NCI-H128 (cell line): ENCODE results near the gene TTBK1.

Source experiments
- DNase-seq: peaks from one replicate; lab custom pipeline; 2025; ENCODE audit not compliant: unreplicated experiment; lab: John Stamatoyannopoulos, UW

Gene TTBK1

DNA sequence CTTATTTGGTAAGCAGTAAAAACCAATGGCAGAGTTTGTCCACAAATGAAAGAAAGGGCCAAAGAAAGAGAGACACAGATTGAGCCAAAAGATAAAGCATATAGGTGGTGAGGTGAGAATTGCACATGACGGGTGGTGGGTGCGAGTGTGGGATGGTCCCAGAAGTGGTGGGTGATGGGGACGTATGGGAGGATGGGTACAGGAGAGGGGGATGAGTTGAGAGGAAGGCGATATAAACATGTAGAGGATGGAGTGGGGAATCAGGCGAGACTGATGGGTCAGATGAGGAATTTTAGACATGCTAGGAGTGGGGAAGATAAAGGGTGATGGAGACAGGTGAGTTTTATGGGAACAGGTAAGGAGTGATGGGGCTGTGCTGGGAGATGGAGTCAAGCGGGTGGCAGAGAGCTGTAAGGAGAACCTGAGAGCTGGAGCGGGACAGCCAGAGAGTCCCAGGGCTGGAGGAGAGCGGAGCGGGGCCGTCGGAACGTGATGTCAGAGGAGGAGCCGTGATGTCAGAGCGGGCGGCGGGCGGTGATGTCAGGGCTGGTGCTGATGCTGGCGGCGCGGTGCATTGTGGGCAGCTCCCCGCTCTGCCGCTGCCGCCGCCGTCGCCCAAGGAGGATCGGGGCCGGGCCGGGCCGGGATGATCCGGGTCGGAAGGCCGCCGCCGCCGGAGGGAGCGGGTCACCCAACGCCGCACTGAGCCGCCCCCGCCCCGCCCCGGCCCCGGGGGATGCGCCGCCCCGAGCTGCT lies at the start of gene TTBK1:
TSS of gene TTBK1 (plus strand) at position 574 of the 756 bp plus-strand sequence. CDS start 3,180 bp downstream, outside the sequence.
- DNase-seq: no peak

DNA sequence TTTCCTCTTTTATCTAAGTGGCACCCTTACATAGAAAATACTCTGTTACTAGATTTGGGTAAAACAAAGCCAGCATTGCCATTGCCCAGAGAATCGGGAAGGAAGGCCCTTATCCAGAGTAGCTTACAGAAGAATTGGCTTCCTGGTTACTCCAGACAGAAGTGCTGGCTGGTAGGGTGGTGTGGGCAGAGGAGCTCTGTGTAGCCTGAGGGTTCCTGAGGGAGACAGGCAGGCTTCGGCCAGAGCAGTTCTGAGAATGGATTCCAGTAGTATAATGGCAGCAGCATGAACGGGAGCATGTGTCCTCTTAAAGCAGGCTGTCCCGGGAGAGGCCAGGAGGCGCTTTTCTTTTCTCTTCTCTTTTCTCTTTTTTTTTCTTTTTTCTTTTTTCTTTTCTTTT lies 49.4 kb upstream of the TTBK1 start:
- DNase-seq: no peak

DNA sequence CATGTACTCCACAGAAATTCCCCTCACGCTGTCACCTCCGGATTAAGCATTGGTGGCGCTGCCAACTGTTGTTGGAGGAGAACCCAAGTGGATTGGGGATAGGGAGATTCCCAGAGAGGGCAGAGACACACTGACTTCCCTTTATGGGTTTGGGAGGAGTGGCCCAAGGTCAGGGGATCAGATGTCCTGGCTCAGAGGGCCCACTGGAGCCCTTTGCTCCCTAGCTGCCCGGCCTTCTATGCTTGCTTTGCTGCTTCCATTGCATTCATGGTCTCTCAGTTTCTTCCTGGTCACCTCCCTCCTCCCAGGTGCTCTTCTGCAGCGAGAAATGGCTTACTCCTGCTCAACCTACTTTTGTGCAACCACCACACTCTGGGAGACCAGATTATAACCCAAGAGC lies 46.9 kb upstream of the TTBK1 start:
- DNase-seq: no peak

DNA sequence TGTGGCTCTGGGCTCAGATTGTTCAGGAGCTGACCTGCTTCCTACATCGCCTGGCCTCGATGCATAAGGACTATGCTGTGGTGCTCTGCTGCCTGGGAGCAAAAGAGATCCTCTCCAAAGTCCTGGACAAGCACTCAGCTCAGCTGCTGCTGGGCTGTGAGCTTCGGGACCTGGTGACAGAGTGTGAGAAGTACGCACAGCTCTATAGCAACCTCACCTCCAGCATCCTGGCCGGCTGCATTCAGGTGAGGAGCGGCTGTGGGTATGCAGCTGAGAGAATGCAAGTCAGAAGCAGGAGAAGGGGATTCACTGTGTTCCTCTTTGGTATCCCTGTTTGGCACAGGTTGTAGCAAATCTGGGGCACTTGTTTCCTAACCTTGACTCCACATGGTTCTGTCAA lies 43.4 kb upstream of the TTBK1 start:
- DNase-seq: no peak

DNA sequence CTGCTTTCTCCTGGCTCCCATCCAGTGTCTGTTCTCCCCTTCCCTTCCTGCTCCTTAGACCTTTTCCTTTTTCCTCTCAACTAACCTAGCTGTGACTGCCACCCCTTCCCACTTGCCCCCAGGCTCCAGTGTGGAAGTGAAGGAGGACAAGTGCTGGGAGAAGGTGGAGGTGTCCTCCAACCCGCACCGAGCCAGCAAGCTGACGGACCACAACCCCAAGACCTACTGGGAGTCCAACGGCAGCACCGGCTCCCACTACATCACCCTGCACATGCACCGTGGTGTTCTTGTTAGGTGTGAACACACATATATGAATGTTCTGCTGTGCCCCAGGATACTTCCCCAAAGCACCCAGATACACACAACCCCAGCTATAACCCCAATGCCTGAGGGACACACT lies 42.7 kb upstream of the TTBK1 start:
- no peak for DNase-seq

DNA sequence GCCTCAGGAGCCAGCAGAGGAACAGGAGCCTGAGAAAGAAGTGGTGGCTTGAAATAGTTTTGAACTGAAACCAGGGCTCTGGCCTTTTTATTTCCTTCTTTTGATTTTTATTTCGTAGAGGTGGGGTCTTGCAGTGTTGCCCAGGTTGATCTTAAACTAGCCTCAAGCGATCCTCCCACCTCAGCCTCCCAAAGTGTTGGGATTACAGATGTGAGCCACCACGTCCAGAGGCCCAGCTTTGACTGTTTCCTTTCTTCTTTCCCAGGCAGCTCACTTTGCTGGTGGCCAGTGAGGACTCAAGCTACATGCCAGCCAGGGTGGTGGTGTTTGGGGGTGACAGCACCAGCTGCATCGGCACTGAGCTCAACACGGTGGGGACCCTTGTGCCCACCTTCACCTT lies 40.8 kb upstream of the TTBK1 start:
- no peak for DNase-seq

DNA sequence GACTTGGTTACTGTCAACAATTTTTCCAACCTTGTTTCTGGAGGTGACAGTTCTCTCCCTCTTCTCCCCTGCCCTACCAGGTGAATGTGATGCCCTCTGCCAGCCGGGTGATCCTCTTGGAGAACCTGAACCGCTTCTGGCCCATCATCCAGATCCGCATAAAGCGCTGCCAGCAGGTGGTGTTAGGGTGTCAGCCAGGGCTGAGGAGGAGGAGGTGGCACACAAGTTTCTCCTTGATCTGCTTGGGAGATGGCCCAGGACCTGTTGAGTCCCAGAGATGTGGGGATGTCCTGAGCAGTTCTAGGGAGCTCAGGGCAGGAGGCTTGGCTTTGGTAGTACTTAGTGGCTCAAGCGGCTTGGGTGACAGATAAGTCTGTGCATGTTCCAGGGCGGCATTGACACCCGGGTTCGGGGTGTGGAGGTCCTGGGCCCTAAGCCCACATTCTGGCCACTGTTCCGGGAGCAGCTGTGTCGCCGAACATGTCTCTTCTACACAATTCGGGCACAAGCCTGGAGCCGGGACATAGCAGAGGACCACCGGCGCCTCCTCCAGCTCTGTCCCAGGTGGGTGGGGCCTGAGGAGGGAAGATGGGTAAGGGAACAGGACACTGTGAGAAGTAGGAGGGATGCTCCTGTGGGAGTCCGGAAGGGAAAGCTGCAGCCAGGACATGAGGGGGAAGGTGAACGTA lies 40.1 kb upstream of the TTBK1 start:
- no peak for DNase-seq

DNA sequence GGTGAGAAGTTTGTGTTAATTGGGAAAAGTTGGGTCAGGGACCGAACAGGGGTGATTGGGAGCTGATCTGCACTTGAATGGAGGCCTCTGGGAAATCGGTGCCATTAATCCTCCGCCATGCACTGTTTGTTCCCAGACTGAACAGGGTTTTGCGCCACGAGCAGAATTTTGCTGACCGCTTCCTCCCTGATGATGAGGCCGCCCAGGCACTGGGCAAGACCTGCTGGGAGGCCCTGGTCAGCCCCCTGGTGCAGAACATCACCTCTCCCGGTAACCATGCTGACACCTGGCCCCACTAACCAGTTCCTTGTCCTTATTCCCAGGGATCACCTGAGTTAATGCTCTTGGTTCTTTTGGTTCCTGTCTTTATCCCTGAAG lies 39.6 kb upstream of the TTBK1 start:
- DNase-seq: no peak

DNA sequence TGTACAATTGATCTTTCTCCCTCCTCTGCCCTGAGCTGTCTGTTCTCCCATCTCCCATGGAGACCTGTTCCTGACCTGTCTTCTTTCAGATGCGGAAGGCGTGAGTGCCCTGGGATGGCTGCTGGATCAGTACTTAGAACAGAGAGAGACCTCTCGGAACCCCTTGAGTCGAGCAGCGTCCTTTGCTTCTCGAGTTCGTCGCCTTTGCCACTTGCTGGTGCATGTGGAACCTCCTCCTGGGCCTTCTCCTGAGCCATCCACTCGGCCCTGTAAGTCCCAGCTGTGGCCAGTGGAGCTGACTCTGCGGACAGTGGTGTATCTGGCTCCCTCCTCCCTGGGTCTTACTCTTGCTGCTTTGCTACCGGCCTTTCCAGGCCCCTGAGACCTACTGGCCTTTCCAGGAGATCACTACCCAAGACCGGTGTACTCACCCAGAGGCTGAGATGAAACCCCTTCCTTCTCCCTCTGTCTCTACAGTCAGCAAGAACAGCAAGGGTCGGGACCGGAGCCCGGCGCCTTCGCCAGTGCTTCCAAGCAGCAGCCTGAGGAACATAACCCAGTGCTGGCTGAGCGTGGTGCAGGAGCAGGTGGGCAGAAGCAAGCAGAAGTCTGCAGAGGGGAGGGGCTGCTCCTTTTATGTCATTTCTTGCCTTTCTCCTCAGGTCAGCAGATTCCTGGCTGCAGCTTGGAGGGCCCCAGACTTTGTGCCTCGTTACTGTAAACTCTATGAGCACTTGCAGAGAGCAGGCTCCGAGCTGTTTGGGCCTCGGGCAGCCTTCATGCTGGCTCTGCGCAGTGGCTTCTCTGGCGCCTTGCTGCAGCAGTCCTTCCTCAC lies 38.8 kb upstream of the TTBK1 start:
- DNase-seq: no peak

DNA sequence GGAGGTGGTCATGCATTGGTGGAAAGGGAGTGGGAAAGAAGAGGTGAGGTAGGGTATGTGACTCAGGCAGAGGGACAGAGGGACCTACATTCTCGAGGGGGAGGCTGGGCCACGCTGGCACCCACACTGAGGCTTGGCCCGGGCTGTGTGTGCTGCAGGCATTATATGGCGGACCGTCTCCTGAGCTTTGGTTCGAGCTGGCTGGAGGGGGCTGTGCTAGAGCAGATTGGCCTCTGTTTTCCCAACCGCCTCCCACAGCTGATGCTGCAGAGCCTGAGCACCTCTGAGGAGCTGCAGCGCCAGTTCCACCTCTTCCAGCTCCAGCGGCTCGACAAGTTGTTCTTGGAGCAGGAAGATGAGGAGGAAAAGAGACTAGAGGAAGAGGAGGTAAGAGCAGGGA lies 37.4 kb upstream of the TTBK1 start:
- DNase-seq: no peak

DNA sequence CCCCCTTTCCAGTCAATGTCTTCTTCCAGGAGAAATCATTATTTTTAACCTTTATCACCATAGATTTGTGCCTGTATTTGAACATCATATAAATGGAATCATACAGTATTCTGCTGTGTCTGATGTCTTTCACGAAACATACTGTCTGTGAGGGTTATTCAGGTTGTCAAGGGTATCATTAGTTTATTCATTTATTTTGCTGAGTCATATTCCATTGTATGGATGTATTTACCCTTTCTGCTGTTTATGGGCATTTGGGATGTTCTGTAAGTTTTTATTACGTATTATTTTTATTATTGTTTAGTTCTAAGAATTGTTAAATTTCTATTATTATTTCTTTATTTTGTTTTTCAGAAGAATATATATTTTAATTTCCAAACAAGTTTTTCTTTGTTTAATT lies 36.0 kb upstream of the TTBK1 start:
- no peak for DNase-seq

DNA sequence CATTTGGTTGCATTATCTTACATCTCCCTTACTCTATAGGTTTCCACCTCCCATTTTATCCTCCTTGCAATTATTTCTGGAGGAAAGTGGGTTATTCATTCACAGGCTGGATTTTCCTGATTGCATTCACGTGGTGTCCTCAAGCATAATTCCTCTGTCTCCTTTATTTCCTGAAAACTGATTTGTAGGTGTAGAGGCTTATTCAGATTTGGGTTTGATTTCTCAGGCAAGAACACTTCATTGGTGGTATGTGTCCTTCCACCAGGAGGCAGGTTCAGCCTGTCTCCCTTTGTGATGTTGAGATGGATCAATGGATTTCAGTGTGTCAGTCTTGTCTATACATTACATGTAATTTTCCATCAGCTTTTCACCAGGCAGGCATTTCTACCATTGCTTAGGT lies 31.3 kb upstream of the TTBK1 start:
- DNase-seq: no peak

DNA sequence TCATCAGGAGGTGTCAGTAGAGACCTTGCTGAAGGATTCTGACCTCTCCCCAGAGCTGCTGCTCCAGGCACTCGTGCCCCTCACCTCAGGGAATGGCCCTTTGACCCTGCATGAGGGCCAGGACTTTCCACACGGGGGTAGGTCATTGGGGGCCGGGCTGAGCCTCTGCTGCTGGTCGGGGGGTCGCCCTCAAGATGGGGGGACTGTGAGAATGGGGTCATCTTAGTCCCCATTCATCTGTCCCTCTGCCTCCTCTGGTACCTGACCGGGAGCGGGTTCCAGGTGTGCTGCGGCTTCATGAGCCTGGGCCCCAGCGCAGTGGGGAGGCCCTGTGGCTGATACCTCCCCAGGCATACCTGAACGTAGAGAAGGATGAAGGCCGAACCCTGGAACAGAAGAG lies 29.9 kb upstream of the TTBK1 start:
- no peak for DNase-seq

DNA sequence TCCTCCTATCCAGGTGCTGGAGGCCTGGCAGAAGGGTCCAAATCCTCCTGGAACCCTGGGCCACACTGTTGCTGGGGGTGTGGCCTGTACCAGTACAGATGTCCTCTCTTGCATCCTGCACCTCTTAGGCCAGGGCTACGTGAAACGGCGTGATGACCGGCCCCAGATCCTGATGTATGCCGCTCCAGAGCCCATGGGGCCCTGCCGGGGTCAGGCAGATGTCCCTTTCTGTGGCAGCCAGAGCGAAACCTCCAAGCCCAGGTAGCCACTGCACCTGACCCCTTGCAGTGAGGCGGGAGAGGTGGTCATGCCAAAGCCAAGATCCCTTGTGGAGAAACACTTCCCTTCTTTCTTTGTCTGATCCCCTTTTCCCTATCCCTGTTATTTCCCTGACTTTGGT lies 28.2 kb upstream of the TTBK1 start:
- DNase-seq: no peak

DNA sequence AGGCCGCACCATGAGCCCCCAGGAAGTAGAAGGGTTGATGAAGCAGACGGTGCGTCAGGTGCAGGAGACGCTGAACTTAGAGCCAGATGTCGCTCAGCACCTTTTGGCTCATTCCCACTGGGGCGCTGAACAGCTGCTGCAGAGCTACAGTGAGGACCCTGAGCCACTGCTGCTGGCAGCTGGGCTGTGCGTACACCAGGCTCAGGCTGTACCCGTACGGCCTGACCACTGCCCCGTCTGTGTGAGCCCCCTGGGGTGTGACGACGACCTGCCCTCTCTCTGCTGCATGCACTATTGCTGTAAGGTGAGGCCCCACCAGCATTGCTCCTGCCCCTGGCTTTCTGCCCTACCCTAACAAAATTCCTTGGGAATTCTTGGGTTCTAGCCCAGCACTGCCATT lies 27.1 kb upstream of the TTBK1 start:
- no peak for DNase-seq

DNA sequence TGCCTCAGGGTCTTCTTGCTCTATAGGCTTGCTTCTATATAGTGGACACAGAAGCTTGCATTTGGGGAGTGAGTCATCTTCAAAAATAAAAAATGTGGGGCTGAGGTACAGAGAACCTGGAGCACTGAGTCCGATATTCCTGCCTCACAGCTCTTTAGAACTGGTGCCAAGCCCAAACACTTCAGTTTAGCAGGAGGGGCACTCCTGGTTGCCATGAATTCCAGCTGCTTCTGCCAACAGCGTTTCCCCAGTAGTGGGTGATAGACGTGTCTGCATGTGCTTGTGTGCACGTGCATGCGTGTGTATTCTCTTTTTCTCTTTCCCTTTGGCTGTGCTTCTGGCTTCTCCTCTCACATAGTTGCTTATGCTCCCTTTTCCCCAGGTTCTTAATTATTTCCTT lies 25.9 kb upstream of the TTBK1 start:
- no peak for DNase-seq

DNA sequence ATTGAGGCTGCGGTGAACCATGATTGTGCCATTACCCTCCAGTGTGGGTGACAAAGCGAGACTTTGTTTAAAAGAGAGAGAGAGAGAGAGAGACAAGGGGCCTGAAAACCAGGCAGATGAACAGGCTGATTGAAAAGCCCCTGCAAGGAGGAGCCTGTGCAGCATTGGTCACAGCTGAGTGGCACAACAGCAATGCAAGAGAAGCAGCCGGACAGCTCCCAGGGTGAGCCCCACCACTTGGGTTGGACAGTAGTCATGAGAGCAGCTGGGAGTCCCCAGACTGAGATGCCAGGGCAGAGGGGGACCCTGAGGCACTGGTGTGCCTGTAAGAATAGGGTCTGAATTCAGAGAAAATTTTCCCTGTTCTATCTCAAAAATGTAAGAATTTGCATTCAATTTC lies 24.2 kb upstream of the TTBK1 start:
- DNase-seq: no peak

DNA sequence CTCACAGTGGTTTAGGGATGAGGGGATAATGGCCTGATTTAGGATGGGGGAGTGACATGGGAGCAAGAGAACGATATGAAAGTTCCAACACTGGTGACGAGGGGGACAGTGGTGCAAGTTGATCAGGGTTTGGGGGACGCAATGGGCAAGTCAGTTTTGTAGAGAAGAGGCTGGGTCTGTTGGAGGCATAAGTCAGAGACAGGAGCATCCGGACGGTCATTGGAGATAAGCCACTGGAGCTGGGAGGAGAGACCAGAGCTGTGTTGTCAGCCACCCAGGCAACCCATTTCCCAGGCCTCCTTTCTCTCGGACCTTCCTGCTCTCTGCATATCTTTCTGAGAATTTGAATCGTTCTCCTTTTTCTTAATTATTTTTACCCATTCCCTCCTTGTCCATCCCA lies 23.5 kb upstream of the TTBK1 start:
- DNase-seq: no peak

DNA sequence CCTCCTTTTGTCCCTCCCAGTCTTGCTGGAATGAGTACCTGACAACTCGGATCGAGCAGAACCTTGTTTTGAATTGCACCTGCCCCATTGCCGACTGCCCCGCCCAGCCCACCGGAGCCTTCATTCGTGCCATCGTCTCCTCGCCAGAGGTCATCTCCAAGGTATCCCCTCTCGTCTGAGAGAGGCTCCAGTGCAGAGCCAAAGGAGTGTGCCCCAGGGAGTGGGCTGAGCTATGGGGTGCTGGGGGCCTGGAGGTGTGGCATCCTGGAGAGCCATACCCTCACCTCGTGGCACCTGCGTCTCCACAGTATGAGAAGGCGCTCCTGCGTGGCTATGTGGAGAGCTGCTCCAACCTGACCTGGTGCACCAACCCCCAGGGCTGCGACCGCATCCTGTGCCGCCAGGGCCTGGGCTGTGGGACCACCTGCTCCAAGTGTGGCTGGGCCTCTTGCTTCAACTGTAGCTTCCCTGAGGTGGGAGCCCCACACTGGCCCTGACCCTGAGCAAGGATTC lies 22.8 kb upstream of the TTBK1 start:
- no peak for DNase-seq

DNA sequence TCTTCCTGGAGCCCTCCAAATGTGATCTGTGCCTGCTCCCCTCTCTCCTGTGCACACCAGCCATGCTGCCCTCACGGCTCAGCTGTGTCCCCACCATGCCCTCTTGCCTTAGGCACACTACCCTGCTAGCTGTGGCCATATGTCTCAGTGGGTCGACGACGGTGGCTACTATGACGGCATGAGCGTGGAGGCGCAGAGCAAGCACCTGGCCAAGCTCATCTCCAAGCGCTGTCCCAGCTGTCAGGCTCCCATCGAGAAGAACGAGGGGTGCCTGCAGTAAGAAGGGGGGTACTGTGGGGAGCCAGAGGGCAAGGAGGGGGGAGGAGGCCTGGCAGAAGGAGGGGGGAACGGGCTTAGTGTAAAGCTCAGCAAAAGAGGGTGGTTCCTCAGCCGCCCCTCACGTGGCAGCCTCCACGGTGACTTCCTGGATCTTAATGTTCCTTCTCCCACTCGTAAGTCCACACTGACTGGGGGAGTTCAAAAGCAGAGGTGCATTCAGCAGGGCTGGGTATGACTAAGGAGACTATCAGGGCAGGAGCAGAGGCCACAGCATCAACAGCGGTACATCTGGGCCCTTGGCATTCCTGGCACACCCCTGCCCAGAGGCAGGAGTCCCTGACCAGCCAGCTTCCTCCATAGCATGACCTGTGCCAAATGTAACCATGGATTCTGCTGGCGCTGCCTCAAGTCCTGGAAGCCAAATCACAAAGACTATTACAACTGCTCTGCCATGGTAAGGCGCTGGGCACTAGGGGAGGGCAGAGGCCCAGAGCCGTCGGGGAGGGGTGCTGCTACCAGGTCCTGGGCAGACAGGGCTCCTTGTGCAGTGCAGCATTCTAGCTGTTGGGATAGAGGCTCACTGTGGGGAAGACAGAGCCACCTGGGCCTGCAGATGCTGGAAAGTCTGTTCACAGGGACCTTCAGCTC lies 22.0 kb upstream of the TTBK1 start:
- no peak for DNase-seq
